ENCODE measurements around the gene CCDC167.

Gene CCDC167

DNA sequence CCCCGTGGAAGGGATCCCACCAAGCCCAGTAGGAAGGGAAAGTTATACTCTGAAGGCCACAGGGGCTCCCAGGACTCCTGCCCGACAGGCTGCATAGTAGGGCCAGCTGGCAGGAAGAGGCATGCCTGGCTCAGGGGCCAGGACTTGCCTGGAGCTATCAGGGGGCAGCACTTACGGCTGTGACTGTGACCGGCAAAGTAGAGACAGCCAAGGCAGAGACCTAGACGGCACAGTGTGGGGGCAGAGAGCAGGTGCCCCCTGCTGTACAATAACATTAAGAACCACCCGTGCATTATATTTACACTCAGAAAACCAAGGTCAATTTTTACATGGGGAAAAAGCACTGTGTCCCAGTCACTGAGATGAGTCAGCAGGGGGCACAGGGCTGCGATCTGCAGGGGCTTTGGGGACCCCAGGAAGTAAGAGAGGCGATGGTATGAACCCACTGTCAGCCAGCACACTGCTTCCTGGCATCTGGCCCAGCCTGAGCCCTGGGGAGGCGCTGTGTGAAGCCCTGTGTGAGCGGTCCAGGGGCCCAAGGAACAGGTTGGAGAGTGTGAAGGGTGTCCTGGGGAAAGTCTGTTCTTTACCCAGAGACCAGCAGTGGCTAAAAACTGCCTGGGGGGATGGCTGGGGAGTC is 9.9 kb downstream of the CCDC167 start:
- Histone ChIP-seq H3K9ac (ENCODE audit: low read length) (no peak overlapping the region), H3K36me3 (ENCODE audit: control insufficient read depth, insufficient read depth, low read length) (peaks cover 4% of the 10 kb centered on the region), H3K27ac (ENCODE audit: low read depth, low read length) (no peak overlapping the region), H3K4me3 (ENCODE audit: low read length) (no peak overlapping the region), H3K4me1 (ENCODE audit: control insufficient read depth, insufficient read depth, low read length) (peaks cover 2% of the 10 kb centered on the region), H3K27me3 (ENCODE audit: control insufficient read depth, insufficient read depth, low read length) (no peaks in the 10 kb centered on the region)

DNA sequence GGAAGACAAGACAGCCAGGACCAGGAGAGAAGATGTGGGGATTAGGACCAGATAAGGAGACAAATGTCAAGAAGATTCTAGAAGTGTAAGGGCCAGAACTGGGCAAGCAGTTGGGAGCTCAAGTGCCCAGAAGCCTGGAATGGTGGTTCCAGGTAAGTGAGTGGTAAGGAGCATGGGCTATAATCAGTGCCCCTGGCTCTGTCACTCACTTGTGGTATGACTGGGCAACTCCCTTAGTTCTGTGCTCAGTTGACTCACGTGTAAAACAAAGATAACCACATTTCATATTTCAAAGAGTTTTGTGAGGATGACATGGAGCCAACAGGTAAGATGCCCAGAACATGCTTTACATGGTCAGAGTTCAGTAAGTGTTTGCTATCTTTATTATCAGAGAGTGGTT is 11.2 kb downstream of the CCDC167 start:
- no peaks in the 10 kb centered on the region for H3K27me3 ChIP-seq (ENCODE audit: control insufficient read depth, insufficient read depth, low read length)
- no peak overlapping the region for H3K27ac ChIP-seq (ENCODE audit: low read depth, low read length)
- peaks cover 2% of the 10 kb centered on the region for H3K4me1 ChIP-seq (ENCODE audit: control insufficient read depth, insufficient read depth, low read length)
- no peak overlapping the region for H3K9ac ChIP-seq (ENCODE audit: low read length)
- H3K36me3 ChIP-seq (ENCODE audit: control insufficient read depth, insufficient read depth, low read length) = peaks cover 5% of the 10 kb centered on the region
- H3K4me3 ChIP-seq (ENCODE audit: low read length) = no peak overlapping the region

DNA sequence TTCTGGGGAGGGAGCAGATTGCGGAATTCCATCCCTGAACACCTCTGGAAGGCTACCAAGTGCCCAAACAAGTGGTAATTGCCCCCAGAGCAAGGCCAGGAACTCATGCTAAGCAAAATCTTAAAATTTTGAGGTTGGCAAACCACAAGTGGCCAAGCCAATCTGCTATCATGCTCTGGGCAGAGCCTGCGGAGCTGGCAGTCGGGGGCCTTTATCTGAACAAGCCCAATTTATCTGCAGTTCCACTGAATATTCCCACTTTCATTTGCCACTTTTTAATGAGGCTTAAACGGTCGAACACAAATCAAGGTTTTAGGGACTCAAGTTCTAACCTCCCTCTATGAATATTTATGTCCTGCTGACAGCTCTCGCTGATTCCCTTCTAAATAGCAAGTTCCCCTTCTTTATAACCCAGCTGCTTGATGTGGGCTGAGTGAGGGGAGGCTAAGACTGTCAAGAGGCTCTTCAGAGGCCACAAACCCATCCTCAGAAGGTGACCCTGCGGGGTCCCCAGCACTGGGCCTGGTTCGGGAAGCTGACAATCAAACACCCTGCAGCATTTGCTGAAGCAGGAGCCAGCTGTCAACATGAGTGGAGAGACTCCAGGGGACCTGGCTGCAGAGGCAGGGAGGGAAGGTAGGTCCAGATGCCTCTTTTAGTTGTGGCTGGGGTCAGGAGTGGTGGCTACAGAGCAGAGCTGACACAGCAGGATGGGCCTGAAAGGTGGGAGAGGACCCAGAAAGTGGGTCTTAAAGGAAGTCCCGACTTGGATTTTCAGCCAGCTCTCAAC is 11.9 kb downstream of the CCDC167 start:
- Histone ChIP-seq H3K27ac (ENCODE audit: low read depth, low read length) (no peak overlapping the region), H3K4me3 (ENCODE audit: low read length) (no peak overlapping the region), H3K27me3 (ENCODE audit: control insufficient read depth, insufficient read depth, low read length) (no peaks in the 10 kb centered on the region), H3K36me3 (ENCODE audit: control insufficient read depth, insufficient read depth, low read length) (peaks cover 12% of the 10 kb centered on the region), H3K9ac (ENCODE audit: low read length) (no peak overlapping the region), H3K4me1 (ENCODE audit: control insufficient read depth, insufficient read depth, low read length) (peaks cover 2% of the 10 kb centered on the region)

DNA sequence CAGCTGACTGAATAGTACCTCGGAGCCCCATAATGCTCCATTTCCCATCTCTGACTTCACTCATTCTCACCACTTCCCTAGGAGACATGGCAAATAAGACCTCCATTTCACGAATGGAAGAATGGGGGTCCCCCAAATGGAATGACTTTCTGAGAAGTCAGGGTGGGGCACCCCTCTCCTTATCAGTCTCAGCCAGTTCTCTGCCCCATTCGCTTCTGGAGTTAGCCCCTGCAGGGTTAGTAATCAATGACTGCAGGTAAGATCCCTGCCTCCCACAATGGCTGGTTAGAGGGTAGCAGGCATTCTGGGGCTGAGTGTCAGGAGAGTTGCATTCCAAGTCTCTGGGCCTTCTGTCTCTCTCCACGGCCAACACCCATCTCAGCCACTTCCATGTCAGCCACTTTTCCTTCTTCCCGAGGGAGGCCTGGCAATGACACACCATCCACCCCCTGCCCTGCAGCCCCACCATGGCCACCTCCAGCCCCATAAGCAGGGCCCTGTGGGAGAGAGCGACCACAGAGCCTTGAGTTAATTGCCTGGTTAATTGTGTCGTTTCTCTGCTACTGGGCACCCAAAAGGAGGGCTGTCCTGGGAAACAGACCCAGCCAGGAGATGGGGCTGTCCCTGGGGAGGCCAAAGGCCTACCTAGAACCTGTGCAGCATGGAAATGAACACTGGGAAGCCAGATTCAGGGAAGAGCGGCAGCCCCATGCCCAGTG is 13.4 kb downstream of the CCDC167 start:
- Histone ChIP-seq H3K27ac (ENCODE audit: low read depth, low read length) (no peak overlapping the region), H3K4me1 (ENCODE audit: control insufficient read depth, insufficient read depth, low read length) (peaks cover 2% of the 10 kb centered on the region), H3K36me3 (ENCODE audit: control insufficient read depth, insufficient read depth, low read length) (peaks cover 17% of the 10 kb centered on the region), H3K9ac (ENCODE audit: low read length) (no peak overlapping the region), H3K4me3 (ENCODE audit: low read length) (no peak overlapping the region), H3K27me3 (ENCODE audit: control insufficient read depth, insufficient read depth, low read length) (no peaks in the 10 kb centered on the region)

DNA sequence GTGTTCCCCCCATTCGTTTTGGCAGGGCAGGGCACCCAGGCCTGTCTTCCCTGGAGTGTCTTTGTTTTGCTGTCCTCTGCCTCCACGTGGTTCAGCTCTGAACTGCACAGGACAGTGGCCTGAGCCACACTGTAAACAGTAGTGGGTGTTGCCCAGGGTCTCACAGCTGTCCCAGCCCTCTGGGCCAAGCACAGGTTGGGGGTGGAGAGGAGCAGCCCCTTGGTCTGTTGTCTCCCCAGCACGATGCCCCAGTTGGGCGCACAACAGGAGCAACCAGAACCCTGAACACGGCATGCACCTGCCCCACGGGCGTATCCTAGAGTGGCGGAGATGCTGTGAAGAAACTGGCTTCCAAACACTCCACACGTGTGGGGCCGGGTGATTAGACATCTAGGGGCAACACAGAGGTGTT is 14.4 kb downstream of the CCDC167 start:
- no peak overlapping the region for H3K4me3 ChIP-seq (ENCODE audit: low read length)
- no peaks in the 10 kb centered on the region for H3K27me3 ChIP-seq (ENCODE audit: control insufficient read depth, insufficient read depth, low read length)
- no peak overlapping the region for H3K9ac ChIP-seq (ENCODE audit: low read length)
- H3K36me3 ChIP-seq (ENCODE audit: control insufficient read depth, insufficient read depth, low read length) = peaks cover 17% of the 10 kb centered on the region
- H3K27ac ChIP-seq (ENCODE audit: low read depth, low read length) = no peak overlapping the region
- peaks cover 2% of the 10 kb centered on the region for H3K4me1 ChIP-seq (ENCODE audit: control insufficient read depth, insufficient read depth, low read length)

DNA sequence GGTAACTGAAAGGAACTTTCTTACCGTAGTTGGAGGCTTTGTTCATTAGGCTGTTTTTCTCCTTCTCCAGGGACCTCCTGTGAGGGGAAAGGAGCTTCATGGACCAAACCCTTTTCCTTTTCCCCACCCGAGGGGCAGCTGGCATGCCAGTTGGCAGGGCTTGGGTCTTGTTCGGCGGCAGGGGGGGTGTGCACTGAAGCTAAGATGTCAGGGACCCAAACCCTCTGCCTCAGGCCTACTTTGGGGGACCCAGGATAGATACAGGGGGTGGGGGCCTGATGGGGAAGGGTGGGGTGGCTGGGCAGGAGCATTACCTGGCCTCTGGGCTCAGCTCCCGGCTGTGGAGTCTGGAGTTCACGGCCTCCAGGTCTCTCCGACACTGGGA is 14.9 kb downstream of the CCDC167 start:
- no peak overlapping the region for H3K9ac ChIP-seq (ENCODE audit: low read length)
- no peak overlapping the region for H3K4me3 ChIP-seq (ENCODE audit: low read length)
- H3K27ac ChIP-seq (ENCODE audit: low read depth, low read length) = no peak overlapping the region
- peaks cover 19% of the 10 kb centered on the region for H3K36me3 ChIP-seq (ENCODE audit: control insufficient read depth, insufficient read depth, low read length)
- no peaks in the 10 kb centered on the region for H3K4me1 ChIP-seq (ENCODE audit: control insufficient read depth, insufficient read depth, low read length)
- no peaks in the 10 kb centered on the region for H3K27me3 ChIP-seq (ENCODE audit: control insufficient read depth, insufficient read depth, low read length)

DNA sequence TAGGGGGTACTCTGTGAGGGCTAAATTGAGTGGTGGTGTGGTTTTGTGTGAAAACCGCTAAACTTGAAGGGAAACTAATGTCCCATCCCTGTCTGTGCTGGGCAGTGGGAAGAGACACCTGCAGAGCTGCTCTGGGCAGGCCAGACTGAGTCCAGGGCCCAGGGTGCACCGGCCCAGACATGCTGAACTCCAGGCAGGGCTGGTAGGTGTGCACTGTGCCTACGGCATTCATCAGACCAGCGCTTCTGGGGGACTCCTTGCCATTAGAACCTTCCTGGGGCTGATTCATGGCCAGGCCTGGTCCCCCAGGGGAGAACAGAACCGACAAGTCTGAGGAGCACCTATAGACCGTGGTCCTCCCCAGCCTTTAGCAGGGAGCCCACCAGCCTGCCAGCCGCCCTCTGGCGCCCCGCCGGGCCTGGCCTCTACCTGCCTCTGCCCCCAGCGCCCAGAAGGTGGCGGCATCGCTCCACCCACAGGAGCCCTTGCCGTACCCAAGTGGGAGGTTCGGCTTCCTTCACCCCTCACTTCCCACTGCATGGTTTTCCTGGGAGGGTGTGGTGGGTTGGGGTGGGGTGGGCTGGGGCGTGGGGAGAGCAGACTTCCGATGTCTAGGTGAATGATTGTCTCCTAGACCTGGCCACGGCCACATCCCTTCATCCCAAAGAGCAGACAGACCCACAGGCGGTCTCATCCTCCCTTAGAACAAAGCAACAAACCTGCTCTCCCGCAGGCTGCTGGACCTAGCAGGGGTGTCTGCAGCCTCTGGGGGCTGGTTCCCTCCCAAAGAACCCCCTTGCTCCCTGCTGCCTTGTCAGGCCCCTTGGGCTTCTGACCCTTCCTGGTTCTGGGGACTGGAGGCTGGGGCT is 15.5 kb downstream of the CCDC167 start:
- Histone ChIP-seq H3K27ac (ENCODE audit: low read depth, low read length) (no peak overlapping the region), H3K36me3 (ENCODE audit: control insufficient read depth, insufficient read depth, low read length) (peaks cover 23% of the 10 kb centered on the region), H3K4me1 (ENCODE audit: control insufficient read depth, insufficient read depth, low read length) (no peaks in the 10 kb centered on the region), H3K9ac (ENCODE audit: low read length) (no peak overlapping the region), H3K27me3 (ENCODE audit: control insufficient read depth, insufficient read depth, low read length) (no peaks in the 10 kb centered on the region), H3K4me3 (ENCODE audit: low read length) (no peak overlapping the region)

DNA sequence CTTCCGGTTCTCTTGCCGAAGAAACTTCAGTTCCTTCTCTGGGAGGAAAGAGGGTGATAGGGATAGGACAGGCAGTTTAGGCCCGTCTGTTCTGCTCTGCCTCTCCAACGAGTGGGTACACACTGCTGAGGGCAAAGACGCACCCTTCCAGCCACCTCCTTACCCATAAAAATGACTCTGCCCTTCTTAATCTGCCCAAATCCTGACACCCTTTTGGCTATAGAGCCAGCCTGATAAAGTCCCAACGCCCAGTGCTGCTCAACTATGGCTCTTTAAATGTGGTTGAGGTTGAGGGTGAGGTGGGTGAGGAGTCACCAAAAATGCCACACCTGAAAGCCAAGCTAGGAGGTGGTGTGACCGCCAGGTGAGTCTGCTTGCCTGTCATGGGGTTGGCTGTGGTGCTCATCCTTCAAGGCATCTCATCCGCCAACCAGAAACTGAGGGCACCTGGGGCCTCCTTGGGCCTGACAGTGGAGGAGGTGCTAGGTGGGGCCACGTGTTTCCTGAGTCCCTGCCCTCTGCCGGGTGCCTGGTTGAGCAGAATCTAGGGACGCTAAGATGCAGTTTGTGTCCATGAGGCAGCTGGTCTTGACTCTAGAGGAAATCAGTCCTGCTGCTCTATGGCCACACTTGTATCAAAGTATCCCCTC is 16.3 kb downstream of the CCDC167 start:
- no peaks in the 10 kb centered on the region for H3K27me3 ChIP-seq (ENCODE audit: control insufficient read depth, insufficient read depth, low read length)
- no peak overlapping the region for H3K27ac ChIP-seq (ENCODE audit: low read depth, low read length)
- H3K9ac ChIP-seq (ENCODE audit: low read length) = no peak overlapping the region
- H3K4me1 ChIP-seq (ENCODE audit: control insufficient read depth, insufficient read depth, low read length) = no peaks in the 10 kb centered on the region
- peaks cover 28% of the 10 kb centered on the region for H3K36me3 ChIP-seq (ENCODE audit: control insufficient read depth, insufficient read depth, low read length)
- no peak overlapping the region for H3K4me3 ChIP-seq (ENCODE audit: low read length)

DNA sequence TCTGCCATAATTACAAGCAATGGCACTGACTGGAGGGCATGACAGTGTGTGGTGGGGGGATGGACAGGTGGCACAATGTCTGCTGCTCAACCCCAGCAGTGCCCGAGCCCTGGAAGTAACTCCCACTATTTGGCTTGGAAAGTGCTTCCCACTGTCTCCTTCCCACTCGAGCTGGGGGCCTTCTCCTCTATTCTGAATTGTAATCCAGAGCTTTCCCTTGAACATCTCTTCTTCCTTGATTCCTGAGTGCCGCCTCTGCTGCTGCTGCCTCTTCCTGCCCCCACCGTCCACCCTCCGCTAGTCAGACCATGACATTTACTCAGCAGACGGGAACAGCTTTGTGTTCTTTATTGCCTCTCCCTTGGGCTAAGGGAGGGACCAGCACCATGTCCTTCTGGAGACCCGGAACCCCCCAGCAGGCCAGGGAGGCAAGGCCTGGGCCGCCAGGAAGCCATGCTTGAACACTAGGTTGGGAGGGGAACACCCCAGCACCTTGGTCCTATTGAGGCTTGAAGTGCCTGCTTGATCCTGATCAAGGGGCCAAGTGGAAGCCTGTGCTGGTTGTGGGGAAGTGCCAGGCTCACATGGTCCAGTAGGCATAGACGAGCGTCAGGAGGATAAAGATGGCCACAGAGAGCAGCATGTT is 17.0 kb downstream of the CCDC167 start:
- Histone ChIP-seq H3K4me3 (ENCODE audit: low read length) (no peak overlapping the region), H3K27me3 (ENCODE audit: control insufficient read depth, insufficient read depth, low read length) (no peaks in the 10 kb centered on the region), H3K36me3 (ENCODE audit: control insufficient read depth, insufficient read depth, low read length) (peaks cover 28% of the 10 kb centered on the region), H3K9ac (ENCODE audit: low read length) (no peak overlapping the region), H3K27ac (ENCODE audit: low read depth, low read length) (no peak overlapping the region), H3K4me1 (ENCODE audit: control insufficient read depth, insufficient read depth, low read length) (no peaks in the 10 kb centered on the region)

DNA sequence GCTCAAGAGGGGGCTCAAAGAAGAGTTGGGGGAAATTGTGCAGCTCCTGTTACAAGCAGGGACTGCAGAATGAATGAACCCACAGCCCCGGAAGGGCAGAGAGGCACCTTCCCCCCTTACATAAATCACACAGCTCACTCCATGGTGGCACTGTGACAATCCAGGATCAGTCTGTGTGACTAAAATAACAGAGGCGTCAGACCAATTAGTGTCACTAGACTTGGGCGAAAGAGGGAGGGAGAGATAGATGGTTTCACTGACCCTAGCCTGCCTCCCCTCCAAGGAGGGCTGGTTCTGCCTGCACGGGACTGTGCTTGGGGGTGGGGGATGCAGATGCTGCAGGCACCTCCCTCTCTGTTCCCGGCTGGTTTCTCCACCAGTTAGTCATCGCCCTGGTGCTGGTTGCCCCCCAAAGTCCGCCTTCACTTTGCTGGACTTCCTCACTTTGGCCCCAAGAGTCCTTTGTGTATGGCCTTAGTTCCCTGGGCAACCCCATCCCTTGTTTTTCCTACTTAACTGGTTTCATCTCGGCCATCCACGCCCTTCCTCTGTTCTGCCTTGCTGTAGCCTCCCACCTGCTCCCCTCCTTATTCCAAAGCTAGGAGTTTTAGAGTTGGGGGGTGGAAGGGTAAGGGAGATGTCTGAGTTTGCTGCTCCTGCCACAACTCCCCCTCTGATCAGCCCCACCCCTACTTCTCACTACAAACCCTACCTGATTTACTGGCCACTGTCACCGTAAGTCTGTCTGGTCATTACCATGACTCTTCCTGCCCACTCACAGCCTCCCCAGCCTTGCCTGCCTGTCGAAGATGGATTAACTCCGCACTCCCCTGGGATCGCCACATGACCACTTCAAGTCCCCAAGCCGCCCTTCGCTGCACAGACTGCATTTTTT is 17.7 kb downstream of the CCDC167 start:
- Histone ChIP-seq H3K27ac (ENCODE audit: low read depth, low read length) (no peak overlapping the region), H3K9ac (ENCODE audit: low read length) (no peak overlapping the region), H3K4me1 (ENCODE audit: control insufficient read depth, insufficient read depth, low read length) (no peaks in the 10 kb centered on the region), H3K36me3 (ENCODE audit: control insufficient read depth, insufficient read depth, low read length) (peaks cover 28% of the 10 kb centered on the region), H3K4me3 (ENCODE audit: low read length) (no peak overlapping the region), H3K27me3 (ENCODE audit: control insufficient read depth, insufficient read depth, low read length) (no peaks in the 10 kb centered on the region)
